Right lobe of liver (tissue), 4 donors: ENCODE data around the gene CDK17.

Experiments used
- CTCF ChIP-seq, 4 donors: fragments of 200-600 bp in 3 of 4; fragments of 450-650 bp in 1 of 4; IDR thresholded peaks; one replicate each; pipeline versions ENCODE4 v1.5.1 to v1.8.0; 2016 to 2022; ENCODE audit warnings: antibody characterized with exemption in 4 of 4, mild to moderate bottlenecking in 2 of 4
- POLR2A ChIP-seq: fragments of 450-650 bp; IDR thresholded peaks from one replicate; pipeline ENCODE4 v1.6.1; 2017; ENCODE audit warnings: antibody characterized with exemption, mild to moderate bottlenecking
- donor health status: DM: no; HTN: no; CAD: no.
- donor health status: DM: no; HTN: no; CAD: no.
- donor health status: DM: no; HTN: yes; CAD: no.

DNA sequence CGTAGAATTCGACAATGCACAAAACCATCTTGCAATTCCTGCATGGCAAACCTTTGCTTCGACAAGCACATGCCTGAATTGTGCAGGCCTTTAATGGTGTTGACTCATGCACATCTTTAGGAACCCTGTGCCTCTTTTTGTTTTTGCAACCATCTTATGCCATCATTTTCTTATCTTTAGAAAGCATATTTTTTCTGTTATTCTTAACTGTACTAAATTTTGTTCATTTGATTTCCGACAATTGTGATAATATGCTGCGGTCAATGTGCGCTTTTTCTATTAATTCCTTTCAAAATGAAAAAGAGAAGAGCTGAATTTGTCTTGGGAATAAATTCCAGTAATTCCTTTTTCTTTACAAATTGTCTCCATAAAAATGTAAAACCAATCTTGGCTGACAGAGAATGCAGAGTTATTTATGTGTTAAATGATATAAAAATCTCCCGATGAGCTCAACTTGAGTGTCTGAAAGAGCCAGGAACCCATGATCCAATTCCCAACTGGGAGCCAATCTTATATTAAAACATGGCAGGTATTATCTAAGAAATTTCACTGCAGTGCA, 20.1 kb upstream of the CDK17 start:
- TF ChIP-seq CTCF (IDR thresholded peaks at IDR 0.05) (no peak), POLR2A (no peak)
